ENCODE measurements around the gene RREB1. TPM values are rescaled to one million over a fixed set of nuclear protein-coding genes. Genes with fewer than 3 reads are reported as not detected.

RREB1 gene
- total and polyA plus RNA-seq, 12 donors = 3.0 to 47.1 (median 36.1) TPM

- Histone ChIP-seq H3K4me1 (peaks cover 0 to 56% (median 33%) of the 10 kb centered on the region in 9 donors), H3K36me3 (peaks cover 0 to 60% (median 0%) of the 10 kb centered on the region in 9 donors), H3K27ac (peak overlapping the region in 2 of 10 donors; percentile 26 to 75), H3K9me3 (no peaks in the 10 kb centered on the region), H3K27me3 (no peaks in the 10 kb centered on the region), H3K4me3 (no peak overlapping the region)
- WGBS, 2 donors = 75 to 82% methylated on average over 10 of the region's 10 CpGs
- TF ChIP-seq, protein P1, sequence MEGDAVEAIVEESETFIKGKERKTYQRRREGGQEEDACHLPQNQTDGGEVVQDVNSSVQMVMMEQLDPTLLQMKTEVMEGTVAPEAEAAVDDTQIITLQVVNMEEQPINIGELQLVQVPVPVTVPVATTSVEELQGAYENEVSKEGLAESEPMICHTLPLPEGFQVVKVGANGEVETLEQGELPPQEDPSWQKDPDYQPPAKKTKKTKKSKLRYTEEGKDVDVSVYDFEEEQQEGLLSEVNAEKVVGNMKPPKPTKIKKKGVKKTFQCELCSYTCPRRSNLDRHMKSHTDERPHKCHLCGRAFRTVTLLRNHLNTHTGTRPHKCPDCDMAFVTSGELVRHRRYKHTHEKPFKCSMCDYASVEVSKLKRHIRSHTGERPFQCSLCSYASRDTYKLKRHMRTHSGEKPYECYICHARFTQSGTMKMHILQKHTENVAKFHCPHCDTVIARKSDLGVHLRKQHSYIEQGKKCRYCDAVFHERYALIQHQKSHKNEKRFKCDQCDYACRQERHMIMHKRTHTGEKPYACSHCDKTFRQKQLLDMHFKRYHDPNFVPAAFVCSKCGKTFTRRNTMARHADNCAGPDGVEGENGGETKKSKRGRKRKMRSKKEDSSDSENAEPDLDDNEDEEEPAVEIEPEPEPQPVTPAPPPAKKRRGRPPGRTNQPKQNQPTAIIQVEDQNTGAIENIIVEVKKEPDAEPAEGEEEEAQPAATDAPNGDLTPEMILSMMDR (IDR thresholded peaks at IDR 0.05) = no peak
- ATAC-seq (no peak), DNase-seq (no peak)
- intact Hi-C loops (cut with DNase I) = loop anchor here in 9 of 10 donors (5.0 to 10.0 kb wide), 11 partner anchors 134 to 686 kb away; partner anchors contain the start of gene RREB1 (in 1 of the 9)
These were observed 133.4 kb downstream of the RREB1 start for GRCh38 chr6:7241160-7241559.

- no peak overlapping the region for H3K4me3 ChIP-seq
- WGBS, 2 donors = 77 to 82% methylated on average over 13 of the region's 13 CpGs
- no peaks in the 10 kb centered on the region for H3K9me3 ChIP-seq
- H3K27ac ChIP-seq = peak overlapping the region in 7 of 10 donors; percentile 16 to 75 (median 45)
- H3K4me1 ChIP-seq = peaks cover 0 to 56% (median 29%) of the 10 kb centered on the region in 9 donors
- H3K27me3 ChIP-seq = no peaks in the 10 kb centered on the region
- peaks cover 0 to 64% (median 8%) of the 10 kb centered on the region in 9 donors for H3K36me3 ChIP-seq
- no peak for ATAC-seq
- TF ChIP-seq, protein P1 (IDR thresholded peaks at IDR 0.05) = no peak
- intact Hi-C loops (cut with DNase I) = loop anchor here (2.0 to 10.0 kb wide), 13 partner anchors 135 to 687 kb away; partner anchors contain the start of gene RREB1 (in 1 of the 10)
- DNase-seq = no peak
These were observed 134.2 kb downstream of the RREB1 start for GRCh38 chr6:7241709-7242645.

DNA sequence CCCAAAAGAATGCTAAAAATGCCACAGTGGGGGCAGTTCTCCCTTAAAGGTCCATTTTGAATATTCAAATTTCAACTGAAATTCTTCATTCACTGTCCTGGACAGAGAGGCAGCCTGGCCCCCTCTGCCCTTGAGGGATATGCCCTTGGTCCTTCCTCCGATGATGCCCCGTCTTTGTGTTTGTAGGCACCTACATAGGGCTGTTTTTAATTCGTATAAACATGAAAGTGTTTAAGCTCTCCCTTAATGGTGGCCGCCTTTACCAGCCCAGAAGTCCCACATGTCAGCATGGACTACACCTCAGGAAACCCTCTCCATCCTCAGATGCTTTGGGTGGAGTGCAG lies 135.0 kb downstream of the RREB1 start:
- Histone ChIP-seq H3K27ac (peak overlapping the region in 8 of 10 donors; percentile 18 to 75 (median 46)), H3K36me3 (peaks cover 0 to 72% (median 14%) of the 10 kb centered on the region in 9 donors), H3K4me3 (no peak overlapping the region), H3K9me3 (no peaks in the 10 kb centered on the region), H3K4me1 (peaks cover 0 to 56% (median 29%) of the 10 kb centered on the region in 9 donors), H3K27me3 (no peaks in the 10 kb centered on the region)
- 72 to 75% methylated on average over 4 of the region's 4 CpGs for WGBS, 2 donors
- TF ChIP-seq, protein P1 (IDR thresholded peaks at IDR 0.05) = no peak
- ATAC-seq = peak in 2 of 8 donors; percentile 1 to 2
- intact Hi-C loops (cut with DNase I) = loop anchor here (1.0 to 10.0 kb wide), 15 partner anchors 136 to 688 kb away; partner anchors contain the start of gene RREB1 (in 1 of the 10)
- DNase-seq = no peak

DNA sequence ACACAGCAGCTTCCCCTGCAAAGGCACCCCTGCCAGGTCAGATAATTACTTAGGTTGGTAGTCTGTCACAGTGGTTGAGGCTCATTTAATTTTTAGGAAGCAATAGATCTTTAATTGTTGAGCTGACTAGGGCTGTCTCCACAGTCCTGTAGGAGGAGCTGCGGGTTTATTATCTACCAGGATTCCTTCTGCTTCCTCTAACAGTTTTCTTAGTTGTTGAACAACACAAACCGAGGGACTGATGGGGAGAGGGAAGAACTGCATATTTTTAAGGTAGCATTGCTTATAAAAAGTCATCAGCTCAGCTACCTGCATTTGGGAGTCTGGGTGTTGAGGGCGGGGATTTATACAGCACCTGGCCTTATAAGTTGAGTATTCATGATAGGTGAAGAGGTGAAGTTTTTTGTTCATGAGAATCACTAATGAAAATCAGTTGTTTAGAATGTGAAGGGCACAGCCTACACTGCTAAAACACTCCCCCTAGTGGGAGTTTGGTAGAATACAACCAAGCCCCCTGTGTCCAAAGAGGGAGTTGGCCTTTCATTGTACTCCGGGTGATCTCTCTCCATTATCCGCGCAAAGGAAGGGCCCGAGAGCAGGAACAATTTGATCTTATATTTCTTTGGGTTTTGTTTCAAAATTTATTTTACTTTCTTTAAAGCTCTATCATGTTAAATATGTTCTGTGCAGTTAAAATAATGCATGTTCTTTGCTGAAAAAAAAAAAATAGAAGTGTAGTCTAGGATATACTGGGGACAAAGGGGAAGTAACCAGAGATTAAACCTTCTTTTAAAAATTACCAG lies 135.6 kb downstream of the RREB1 start:
- Histone ChIP-seq H3K4me3 (no peak overlapping the region), H3K4me1 (peaks cover 0 to 54% (median 29%) of the 10 kb centered on the region in 9 donors), H3K27ac (peak overlapping the region in 8 of 10 donors; percentile 18 to 75 (median 46)), H3K9me3 (no peaks in the 10 kb centered on the region), H3K27me3 (no peaks in the 10 kb centered on the region), H3K36me3 (peaks cover 0 to 75% (median 17%) of the 10 kb centered on the region in 9 donors)
- peak in 7 of 8 donors; percentile 31 to 69 (median 56) for ATAC-seq
- intact Hi-C loops (cut with DNase I) = loop anchor here (1.0 to 10.0 kb wide), 15 partner anchors 136 to 689 kb away; partner anchors contain the start of gene RREB1 (in 1 of the 10)
- 8 to 10% methylated on average over 7 of the region's 7 CpGs for WGBS, 2 donors
- TF ChIP-seq, protein P1 (IDR thresholded peaks at IDR 0.05) = peak; percentile 89 to 96 (median 92)
- DNase-seq = peak in 1 of 2 donors; percentile 60

All from heart right ventricle (tissue), 16 donors.